ENCODE data around the gene NOL9. TPM values are rescaled to one million over a fixed set of nuclear protein-coding genes. Genes with fewer than 3 reads are reported as not detected.
A peak's percentile ranks its signal among the peaks of the same experiment; 100 is the strongest.
"Not testable (repeated sequence)": the region's sequence is repeated elsewhere in the genome, so short reads cannot be mapped to it uniquely, and the experiment has no call there.

Gene NOL9
- polyA plus RNA-seq (2014; cell fraction: cytosol; rRNA removed): 21.4 and 22.7 TPM in 2 replicates
- 16.5 and 23.6 TPM in 2 replicates for polyA plus RNA-seq (2014; cell fraction: nucleus; rRNA removed)

DNA sequence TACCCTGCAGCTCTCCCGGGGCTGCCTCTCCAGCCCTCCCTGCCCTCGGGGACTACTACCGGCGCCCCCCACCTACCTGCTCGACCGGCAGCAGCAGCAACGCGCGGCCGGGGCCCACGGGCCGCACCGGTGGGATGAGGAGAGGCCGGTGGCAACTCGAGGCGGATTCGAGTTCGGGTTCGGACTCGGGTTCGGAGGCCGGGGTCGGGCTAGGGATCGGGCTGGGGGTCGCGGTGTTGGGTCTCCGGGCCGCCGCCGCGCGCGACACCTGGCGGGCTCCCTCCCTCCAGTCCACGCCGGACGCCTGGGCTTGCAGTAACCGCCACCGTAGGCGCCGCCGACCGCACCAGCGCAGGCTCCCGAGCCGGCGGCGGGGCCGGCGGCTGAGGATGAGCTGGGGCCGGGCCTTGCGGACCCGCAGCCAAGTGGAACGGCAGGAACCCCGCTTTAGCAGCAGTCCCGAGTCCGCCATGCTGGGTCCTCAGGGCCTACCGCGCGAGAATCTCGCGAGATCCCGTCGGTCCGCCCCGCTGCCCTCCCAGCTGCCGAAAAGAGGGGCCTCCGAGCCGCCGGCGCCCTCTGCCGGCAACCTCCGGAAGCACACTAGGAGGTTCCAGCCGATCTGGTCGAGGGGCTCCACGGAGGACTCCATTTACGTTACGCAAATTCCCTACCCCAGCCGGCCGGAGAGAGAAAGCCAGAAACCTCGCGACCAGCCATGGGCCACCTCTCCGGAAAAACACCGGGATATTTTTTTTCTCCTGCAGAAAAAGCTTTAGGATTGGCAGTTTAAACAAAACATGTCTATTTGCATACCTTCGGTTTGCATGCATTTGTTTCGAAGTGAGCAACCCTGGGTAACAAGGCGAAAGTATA is at the start of gene NOL9:
TSS of gene NOL9 (minus strand) at position 483 of the 876 bp plus-strand sequence. CDS start at position 472, 11 bp downstream.
- peak; percentile 84 for DNase-seq (ENCODE audit: low spot score)

DNA sequence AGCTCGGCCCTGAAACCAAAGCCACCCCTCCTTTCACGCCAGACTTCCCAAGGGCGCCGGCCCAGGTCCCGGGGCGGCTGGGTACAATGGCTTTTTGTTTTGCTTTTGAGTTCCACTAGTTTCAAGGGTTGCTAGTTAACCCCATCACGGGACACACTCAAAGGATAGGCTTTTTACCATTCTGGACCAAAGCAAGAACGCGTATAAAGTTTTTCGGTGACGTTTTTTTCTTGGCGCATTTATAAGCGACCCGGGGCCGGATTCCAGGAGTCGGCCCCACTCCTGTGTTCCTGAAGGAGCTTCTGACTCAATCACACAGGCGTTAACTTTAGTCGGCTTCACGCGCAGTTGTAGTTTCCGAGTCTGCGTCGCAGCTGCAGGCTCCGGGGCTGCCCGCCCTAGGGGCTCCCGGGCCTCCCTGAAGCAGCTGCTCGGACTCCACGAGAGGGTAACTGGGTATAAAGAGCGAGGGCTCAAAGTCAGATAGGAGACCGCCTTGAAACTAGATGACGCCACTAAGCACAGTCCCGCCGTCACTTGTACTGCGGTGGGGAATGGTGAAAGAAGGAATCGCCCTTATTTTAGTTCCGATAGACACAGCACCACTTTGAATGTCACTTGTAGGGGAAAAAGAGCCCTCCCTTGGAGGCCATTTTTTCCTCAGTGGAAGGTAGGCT is 49.1 kb upstream of the NOL9 start:
- DNase-seq (ENCODE audit: low spot score): peak; percentile 68

DNA sequence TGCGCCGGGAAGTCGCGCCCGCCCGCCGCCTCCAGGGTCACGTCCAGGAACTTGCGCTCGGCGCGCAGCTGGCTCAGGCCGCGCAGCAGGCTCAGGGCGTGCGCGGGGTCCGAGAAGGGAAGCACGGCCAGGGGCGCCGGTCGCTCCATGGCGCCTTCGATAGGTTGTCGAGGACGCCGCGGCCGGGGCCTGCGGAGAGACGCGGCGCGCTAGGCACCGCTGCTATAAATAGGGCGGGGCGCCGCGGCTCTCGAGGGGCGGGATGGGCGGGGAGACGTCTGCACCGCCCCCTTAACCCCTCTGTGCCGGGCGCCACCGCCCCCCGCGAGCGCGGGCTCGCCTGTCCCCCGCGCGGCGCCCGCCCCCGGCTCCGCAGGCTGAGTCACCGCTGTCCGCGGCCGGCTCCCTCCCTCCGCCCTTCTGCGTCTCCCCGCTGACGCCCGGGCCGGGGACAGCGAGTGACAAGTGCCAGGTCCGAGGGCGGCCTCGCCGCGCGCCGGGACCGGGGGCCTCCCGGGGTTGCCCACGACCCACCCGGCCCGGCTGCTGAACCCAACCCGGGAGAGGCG is 48.4 kb upstream of the NOL9 start, which contains the start of gene KLHL21:
TSS of gene KLHL21 (minus strand) at position 201 of the 569 bp plus-strand sequence. CDS start at position 149, 52 bp downstream.
- peak; percentile 81 for DNase-seq (ENCODE audit: low spot score)

DNA sequence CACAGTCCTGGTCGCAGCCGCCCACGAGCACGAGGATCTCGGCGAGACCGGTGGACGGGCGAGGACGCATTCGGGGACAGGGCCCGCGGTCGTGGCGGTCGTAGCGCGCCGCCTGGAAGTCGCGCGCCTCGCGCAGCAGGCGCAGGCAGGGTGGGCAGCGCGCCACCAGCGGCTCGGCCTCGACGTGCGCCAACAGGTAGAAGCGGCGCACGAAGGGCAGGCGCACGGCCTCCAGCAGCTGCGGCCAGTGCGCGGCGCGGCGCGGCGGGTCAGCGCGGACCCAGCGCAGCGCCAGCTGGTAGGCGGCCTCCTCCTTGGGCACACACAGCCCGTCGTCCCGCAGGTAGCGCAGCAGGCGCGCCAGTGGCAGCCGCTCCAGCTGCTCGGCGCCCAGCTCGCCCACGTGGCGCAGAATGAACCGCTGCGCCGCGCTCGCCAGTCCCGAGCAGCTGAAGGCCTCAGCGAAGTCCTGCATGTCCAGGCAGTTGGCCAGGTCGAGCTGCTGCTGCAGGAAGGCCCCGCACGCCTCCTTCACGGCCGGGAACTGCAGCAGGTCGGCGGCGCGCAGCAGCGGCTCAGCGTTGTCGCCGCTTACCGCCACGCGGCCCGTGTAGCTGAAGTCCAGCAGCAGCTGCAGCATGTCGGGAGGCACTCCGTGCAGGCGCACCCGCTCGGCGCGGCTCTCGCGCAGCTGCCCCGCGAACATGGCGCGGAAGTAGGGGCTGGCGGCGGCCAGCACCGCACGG is 47.8 kb upstream of the NOL9 start:
- peak; percentile 20 for DNase-seq (ENCODE audit: low spot score)

DNA sequence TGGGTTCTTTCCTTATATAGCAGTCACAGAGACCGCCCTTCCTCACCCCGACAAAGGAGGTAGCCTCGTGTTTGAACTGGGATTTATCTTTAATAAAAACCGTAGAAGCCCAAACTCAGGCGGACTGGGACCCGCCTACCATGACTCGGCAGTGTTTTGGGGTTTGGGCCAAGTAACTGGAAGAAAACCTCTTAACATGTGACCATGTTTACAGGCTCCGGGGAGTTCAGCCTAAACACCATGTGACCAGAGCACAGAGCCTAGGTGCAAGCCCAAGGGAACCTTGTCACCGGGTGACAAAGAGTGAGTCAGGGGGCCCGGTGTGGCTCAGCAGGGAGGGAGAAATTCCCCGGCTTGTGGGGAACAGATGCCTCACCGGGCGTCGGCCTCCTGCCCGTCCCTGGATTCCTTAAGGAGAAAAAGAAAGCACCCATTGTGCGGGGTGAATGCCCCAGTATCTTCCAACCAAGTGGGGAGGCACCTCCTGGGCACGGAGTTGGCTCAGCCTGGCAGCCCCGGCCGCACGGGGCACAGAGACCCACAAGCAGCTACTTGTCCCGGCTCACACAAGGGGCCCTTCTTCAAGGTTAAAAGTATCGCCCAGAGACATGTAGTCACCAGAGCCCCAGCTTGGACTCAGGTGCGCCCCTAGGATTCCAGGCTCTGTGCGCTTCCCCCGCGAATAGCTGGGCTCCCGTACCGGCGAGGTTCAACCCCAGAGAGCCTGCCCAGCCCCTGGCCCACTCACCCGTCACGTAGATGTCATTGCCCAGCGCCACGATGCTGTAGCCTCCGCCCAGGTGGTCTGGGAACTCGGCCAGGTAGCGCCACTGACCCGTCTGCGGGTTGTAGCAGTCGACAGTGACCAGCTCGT is 47.0 kb upstream of the NOL9 start:
- no peak for DNase-seq (ENCODE audit: low spot score)

DNA sequence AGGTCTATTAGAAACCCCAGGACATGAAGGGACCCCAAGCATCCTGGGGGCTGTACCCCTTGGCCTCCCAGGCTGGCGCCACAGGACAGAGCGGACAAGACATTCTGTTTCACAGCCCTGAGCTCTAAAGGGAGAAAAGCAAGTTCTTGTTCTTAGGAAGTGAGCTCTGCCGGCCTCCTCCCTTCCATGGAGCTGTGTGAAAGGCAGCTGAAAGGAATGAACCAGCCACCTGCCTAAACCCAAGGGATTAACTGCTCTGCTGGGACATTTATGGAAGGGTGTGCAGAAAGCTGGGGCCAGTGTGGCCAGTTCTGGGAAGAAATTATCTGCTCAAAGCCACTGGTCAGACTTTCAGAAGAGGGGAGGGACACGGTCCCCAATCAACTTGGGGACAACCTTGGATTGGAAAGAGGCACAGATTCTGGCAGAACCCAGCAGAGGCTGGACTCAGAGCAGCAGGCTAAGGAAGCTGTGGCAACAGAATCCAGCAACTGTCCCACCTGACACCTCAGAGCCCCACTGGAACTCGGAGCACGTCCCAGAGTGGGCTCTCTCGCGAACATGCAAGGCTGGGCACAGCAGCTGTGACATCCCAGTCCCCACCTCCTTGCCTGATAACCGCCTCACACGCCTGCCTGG is 46.2 kb upstream of the NOL9 start:
- DNase-seq (ENCODE audit: low spot score): peak; percentile 27

DNA sequence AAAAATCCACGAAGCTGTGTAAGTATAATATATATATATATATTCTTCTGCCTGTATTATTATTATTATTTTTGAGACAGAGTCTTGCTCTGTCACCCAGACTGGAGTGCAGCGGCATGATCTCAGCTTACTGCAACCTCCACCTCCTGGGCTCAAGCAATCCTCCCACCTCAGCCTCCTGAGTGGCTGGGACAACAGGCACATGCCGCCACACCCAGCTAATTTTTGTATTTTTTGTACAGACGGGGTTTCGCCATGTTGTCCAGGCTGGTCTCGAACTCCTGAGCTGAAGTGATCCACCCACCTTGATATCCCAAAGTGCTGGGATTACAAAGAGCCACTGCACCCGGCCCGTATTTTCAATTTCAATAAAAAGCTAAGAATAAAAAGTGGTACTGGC is 45.7 kb upstream of the NOL9 start:
- not testable (repeated sequence) for DNase-seq (ENCODE audit: low spot score)

DNA sequence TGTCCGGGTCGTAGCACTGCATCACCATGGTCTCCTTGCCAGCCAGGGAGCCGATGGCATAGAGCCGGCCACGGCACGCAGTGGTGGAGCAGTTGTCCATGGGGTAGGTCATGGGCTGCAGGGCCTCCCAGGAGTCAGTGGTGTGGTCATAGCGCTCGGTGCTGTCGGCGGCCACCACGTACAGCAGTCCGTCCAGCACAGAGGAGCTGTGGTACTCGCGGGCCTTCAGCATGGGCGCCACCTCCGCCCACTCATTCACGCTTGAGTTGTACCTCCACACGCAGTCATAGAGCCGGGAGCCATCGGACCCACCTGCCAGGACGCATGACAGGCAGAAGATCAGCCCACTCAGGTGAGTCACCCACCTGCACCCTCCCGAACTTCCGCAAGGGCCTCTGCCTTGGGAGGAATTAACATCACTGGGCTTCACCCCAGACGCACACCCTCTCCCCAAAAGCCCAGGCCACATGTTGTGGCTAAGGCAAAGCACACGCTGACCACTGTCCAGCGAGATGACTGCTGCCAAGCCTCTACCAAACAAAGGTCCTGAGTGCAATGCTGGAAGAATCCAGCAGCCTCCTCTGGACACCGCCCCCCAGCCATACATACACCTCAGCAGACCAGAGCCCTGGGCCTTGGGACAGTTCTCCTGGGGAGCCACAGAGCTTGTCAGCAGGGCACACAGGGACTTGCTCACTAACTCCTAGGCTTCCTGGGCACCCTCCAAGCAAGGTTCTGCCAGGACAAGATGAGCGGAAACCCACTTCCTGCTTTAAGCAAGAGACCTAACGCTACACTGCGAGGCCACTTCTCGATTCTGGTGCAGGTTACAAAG is 45.0 kb upstream of the NOL9 start:
- no peak for DNase-seq (ENCODE audit: low spot score)

DNA sequence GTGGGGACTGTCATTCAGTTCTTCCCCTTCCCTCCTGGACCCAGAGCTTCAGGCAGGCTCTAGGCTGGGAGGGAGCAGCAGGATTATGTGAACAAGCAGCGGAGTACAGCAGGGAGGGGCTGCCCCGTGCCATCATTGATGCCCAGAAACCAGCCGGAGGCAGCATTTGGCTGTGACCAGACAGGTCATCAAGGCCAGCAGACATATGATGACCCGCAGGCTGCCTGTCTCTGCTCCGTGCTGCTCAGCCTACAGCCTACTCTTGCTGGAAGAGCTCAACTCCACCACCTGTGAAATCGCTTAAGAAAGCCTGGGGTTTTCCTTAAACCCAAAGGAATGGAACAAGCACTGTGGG is 43.4 kb upstream of the NOL9 start:
- no peak for DNase-seq (ENCODE audit: low spot score)

DNA sequence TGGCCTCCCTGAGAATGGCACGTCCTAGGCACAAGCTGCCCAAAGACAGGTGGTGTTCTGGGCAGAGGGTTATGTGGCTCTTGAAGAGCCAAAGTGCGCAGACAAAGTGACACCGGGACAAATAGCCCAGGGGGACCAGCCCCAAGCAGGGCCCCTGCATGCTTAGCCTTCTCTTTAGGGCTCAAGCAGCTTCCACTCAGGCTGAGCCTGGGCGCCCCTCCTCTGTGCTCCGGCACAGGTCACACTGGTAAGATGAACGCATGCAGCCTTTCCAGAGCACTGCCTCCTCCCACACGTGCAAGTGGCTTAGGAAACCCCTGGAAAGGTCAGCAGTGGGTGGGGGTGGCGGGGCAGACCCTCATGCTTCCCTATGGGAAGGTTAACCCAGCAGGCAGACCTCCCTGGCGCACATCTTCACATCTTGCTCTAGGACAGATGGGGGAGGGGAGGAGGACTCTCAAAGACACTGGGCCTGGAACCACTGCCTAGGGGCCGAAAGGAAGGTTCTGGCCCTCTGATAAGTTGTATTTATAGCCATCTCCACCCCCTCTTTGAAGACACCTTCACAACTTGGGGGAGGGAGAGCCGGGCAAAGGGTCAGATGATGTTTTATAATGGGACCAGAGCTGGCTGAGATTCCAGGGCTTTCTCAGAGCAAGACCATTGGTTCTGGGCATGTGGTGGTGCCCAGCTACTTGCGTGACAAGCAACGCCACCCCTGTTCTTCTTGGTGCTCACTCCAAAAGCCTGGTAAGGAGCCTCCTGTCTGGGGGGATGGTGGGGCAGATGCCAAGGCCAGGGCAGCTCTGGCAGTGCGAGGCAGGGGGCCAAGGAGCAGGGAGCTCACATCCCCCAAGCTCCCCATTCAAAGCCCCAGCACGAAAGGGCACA is 42.8 kb upstream of the NOL9 start:
- no peak for DNase-seq (ENCODE audit: low spot score)

DNA sequence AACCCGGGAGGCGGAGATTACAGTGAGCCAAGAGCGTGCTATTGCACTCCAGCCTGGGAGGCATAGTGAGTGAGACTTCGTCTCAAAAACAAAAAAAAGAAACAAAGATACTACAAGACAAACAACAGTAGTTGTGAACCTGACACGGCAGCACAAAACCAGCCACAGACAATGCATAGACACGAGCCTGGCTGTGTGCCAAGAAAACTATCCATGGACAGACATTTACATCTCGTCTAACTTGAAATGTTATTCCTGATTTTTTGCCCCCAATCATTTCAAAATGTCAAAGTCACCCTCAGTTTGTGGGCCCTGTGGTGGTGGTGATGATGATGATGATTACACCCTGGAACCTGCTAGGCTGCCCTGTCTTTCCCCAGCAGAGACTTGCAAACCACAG is 42.0 kb upstream of the NOL9 start:
- DNase-seq (ENCODE audit: low spot score): no peak

DNA sequence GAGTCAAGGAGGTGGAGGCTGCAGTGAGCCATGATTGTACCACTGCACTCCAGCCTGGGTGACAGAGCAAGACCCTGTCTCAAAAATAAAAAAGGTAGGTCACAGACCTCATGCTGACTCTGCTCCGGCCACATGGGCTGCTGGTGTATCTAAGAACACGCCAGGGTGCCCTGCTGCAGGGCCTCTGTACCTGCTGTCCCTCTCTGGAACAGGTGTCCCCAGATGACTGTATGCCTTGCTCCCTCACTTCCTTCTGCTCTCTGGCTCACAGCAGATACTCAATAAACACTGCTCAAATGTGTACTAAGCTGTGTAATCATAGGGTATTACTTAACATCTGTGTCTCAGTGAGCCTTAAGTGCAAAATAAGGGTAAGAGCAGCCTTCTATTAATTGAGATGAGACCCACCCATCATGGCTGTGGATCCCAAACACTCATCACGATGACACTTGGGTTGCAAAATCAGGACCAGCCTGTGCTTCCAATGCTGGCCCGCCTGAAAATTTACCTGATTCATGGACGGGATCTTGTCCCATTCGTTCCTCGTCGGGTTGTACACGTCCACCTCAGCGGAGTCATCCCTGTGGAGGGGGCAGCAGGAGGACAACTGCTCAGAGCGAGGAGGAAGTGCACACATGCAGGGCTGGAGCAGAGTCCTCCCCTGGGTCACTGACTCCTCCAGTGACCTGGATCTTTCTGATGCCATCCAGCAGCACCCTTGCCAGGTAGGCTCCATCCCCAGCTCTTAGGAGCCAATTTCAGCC is 40.8 kb upstream of the NOL9 start:
- no peak for DNase-seq (ENCODE audit: low spot score)

DNA sequence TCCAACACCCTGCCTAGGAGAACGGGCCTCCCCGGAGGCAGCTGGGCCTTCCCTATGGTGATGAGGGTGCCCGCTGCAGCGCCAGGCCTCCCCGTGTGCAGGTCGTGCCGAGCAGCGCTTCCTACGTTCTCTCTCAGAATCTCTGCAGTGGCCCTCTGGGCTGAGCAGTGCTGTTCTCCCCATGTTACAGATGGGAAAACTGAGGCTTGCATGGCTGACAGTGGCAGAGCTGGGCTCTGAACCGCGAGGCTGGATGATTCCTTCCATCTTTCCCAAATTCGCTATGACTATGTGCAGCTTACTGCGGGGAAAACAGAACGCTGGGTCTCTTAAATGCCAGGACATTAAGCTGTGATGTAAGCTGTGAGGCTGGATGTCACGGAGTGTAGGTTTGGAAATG is 39.5 kb upstream of the NOL9 start:
- no peak for DNase-seq (ENCODE audit: low spot score)

DNA sequence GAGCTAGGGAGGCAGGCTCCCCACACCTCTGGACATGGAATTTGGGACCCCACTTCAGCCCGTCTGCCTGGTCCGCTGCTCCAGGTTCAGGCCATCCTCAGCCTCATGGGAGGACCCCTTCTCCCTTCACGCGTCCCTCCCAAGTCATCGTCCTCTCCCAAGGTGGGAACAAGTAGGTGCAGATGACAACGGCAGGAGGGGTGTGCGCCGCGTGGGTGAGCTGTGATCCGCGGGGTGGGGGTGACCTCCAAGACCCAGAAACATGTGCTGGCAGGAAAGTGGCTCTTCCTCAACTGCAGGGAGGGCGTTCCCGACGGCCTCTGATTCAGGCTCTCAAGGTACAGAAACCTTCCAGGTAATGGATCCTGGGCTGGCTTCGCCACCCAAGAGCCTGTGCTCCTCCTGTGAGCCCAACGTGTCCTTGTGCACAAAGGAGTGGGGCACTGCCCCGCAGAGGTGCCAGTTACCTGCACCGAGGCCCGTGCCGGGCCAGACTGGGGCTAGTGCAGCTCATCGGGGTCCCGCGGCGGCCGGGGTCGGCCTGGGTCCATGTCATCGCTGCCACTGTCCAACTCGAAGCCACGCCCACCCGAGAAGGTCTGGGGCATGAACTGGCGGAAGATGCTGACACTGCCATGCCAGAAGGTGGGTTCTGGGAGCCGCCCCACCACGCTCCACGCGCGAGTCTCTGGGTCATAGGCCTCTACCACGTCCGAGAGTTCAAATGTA is 38.7 kb upstream of the NOL9 start:
- no peak for DNase-seq (ENCODE audit: low spot score)

DNA sequence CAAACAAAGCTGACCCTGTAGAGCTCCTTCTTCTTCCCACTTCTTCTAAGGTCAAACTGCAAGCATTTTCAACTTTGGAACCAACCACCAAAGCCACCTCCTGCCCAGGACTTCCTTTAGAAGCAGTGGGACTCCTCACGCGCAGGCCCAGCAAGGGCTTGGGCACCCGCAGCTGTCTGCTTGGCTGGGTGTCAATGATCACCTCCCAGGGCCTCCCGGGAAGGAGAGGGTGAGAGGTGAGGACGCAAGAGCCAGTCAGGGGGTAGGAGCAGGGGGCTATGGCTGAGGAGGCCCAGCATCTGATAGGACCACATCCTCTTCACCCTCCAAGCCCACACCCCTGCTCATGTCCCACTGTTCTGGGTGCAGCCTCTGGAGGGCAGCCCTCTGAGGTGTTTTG is 38.1 kb upstream of the NOL9 start:
- no peak for DNase-seq (ENCODE audit: low spot score)

DNA sequence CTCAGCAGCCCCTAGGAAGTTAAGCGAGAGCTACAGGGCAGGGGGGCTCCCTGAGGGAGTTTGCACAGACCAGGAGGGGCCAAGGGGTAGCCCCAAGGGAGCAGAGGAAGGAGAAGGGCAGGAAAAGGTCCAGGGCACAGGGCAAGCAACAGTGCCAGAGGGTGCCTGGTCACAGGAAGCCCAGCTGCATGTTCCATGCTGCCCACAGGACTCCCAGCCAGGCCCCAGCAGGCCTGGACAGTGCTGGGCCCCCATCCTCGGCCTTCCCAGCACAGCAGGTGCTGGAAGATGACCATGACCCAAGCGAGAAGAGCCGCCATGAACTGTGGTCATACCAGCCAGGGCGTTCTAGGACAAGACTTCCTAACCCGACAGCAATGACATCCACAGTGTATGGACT is 37.3 kb upstream of the NOL9 start:
- no peak for DNase-seq (ENCODE audit: low spot score)

DNA sequence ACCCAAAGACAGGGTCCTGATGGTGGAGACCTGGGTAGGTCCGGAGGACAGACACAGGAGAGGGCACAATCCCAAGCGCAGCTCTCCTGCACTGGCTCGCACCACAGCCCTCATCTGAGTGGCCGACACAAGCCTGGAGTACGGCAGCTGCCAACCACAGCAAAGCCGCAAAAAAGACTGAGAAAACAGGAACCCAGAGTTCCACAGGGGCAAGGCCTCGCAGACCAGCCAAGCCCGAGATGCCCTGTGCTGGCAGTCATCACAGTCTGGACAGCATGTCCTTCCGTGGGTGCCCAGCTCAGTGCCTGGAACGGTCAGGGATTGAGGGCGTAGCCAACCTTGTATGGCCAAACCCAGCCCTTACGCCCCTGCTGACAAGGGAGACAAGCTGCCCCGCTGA is 36.9 kb upstream of the NOL9 start:
- DNase-seq (ENCODE audit: low spot score): no peak
